Parathyroid adenoma (tissue), 2 donors: ENCODE data around the gene RHOBTB3.

Experiments used
- H2AFZ ChIP-seq: fragments of 300-600 bp; sonication (generic); one replicate; pipeline ENCODE4 v1.7.0; 2017; ENCODE audit warnings: antibody characterized with exemption, mild to moderate bottlenecking
- H3K27ac ChIP-seq: fragments of 300-600 bp; sonication (generic); one replicate; pipeline ENCODE4 v1.7.0; 2017
- H3K27me3 ChIP-seq: fragments of 300-600 bp; sonication (generic); one replicate; pipeline ENCODE4 v1.7.0; 2017; ENCODE audit warnings: low read length; ENCODE audit not compliant: control insufficient read depth, insufficient read depth
- H3K36me3 ChIP-seq: fragments of 300-600 bp; sonication (generic); one replicate; pipeline ENCODE4 v1.7.0; 2017; ENCODE audit warnings: low read length; ENCODE audit not compliant: control insufficient read depth, insufficient read depth
- H3K4me1 ChIP-seq: fragments of 300-600 bp; sonication (generic); one replicate; pipeline ENCODE4 v1.7.0; 2017; ENCODE audit warnings: control low read depth
- H3K4me2 ChIP-seq: fragments of 300-600 bp; sonication (generic); one replicate; pipeline ENCODE4 v1.7.0; 2017; ENCODE audit warnings: low read length
- H3K4me3 ChIP-seq: fragments of 300-600 bp; sonication (generic); one replicate; pipeline ENCODE4 v1.7.0; 2017; ENCODE audit warnings: low read depth, low read length
- H3K79me2 ChIP-seq: fragments of 300-600 bp; sonication (generic); one replicate; pipeline ENCODE4 v1.7.0; 2017; ENCODE audit warnings: control low read depth
- H3K9ac ChIP-seq: fragments of 300-600 bp; sonication (generic); one replicate; pipeline ENCODE4 v1.7.0; 2017; ENCODE audit warnings: mild to moderate bottlenecking
- H3K9me3 ChIP-seq: fragments of 300-600 bp; sonication (generic); one replicate; pipeline ENCODE4 v1.7.0; 2017; ENCODE audit warnings: low read length; ENCODE audit not compliant: control insufficient read depth
- TF ChIP-seq, protein P1 (sequence below): fragments of 300-600 bp; sonication (generic); IDR thresholded peaks from one replicate; pipeline ENCODE4 v1.7.0; 2017; ENCODE audit warnings: antibody characterized with exemption, mild to moderate bottlenecking
- donor health status: primary hyperparathyroidism.

Gene RHOBTB3

DNA sequence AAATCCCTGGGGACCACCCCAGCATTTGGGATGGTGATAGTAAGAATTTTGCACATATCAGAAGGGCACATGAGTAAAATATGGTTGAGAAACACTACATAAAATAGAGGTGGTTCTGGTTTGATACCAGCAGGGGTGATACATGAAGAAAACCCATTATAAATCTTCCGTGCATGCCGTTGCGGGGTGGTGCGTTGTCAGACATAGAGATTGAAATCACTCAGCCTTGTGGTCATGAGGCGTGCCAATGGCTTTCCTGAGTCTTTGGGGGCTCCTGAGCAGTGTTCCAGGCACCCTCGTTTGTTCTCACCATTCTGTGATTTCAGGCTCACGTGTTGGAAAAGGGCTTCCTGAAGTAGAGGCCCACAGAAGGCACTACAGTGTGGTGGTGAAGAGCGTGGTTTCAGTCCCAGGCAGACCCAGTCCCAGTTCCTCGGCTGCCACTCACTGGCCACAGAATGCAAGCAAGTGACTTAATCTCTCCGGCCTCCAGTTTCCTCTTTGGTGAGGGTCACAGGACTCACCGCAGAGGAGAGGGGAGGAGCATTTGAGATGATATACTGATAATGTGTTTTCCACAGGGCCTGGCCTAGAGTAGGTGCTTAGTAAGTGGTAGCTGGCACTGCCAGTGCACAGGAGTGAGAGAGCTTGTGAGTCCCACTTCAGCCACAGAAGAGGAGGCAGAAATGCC is 111.9 kb downstream of the RHOBTB3 start:
- H3K9me3 ChIP-seq: no peaks in the 10 kb centered on the region
- H3K4me3 ChIP-seq: no peak overlapping the region
- H3K4me2 ChIP-seq: peak overlapping the region; percentile 8
- peaks cover 8% of the 10 kb centered on the region for H3K4me1 ChIP-seq
- H3K79me2 ChIP-seq: no peaks in the 10 kb centered on the region
- H3K27ac ChIP-seq: peak overlapping the region; percentile 49
- H3K36me3 ChIP-seq: no peaks in the 10 kb centered on the region
- H2AFZ ChIP-seq: peak overlapping the region; percentile 79
- TF ChIP-seq, protein P1, sequence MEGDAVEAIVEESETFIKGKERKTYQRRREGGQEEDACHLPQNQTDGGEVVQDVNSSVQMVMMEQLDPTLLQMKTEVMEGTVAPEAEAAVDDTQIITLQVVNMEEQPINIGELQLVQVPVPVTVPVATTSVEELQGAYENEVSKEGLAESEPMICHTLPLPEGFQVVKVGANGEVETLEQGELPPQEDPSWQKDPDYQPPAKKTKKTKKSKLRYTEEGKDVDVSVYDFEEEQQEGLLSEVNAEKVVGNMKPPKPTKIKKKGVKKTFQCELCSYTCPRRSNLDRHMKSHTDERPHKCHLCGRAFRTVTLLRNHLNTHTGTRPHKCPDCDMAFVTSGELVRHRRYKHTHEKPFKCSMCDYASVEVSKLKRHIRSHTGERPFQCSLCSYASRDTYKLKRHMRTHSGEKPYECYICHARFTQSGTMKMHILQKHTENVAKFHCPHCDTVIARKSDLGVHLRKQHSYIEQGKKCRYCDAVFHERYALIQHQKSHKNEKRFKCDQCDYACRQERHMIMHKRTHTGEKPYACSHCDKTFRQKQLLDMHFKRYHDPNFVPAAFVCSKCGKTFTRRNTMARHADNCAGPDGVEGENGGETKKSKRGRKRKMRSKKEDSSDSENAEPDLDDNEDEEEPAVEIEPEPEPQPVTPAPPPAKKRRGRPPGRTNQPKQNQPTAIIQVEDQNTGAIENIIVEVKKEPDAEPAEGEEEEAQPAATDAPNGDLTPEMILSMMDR: peak; percentile 53
- H3K9ac ChIP-seq: no peak overlapping the region
- H3K27me3 ChIP-seq: no peaks in the 10 kb centered on the region

DNA sequence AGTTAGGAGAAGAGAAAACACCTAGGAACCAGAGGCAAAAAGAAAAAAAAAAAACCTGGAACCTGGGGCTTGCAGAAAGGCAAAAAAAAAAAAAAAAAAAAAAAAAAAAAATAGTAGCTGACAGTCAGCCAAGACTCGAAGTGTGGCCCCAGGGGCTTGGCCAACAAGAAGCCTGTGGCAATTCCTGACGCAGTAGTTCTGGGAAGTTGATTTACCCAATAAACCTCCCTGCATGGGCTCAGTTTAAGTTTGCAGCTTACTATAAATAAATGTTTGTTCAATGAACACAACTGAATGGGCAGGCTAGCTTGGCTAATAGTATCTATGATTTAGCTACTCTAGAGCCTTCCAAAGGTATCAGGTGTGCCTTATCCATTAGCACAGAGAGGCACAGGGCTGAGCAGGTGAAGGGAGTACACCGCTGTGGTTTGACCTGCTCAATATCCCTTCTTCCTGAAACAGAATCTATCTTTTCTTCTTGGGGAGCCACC is 112.6 kb downstream of the RHOBTB3 start:
- peaks cover 8% of the 10 kb centered on the region for H3K4me1 ChIP-seq
- H2AFZ ChIP-seq: peak overlapping the region; percentile 79
- no peak overlapping the region for H3K4me2 ChIP-seq
- H3K27ac ChIP-seq: peak overlapping the region; percentile 49
- no peaks in the 10 kb centered on the region for H3K36me3 ChIP-seq
- no peaks in the 10 kb centered on the region for H3K9me3 ChIP-seq
- H3K9ac ChIP-seq: no peak overlapping the region
- no peaks in the 10 kb centered on the region for H3K27me3 ChIP-seq
- TF ChIP-seq, protein P1: no peak
- H3K79me2 ChIP-seq: no peaks in the 10 kb centered on the region
- H3K4me3 ChIP-seq: no peak overlapping the region

DNA sequence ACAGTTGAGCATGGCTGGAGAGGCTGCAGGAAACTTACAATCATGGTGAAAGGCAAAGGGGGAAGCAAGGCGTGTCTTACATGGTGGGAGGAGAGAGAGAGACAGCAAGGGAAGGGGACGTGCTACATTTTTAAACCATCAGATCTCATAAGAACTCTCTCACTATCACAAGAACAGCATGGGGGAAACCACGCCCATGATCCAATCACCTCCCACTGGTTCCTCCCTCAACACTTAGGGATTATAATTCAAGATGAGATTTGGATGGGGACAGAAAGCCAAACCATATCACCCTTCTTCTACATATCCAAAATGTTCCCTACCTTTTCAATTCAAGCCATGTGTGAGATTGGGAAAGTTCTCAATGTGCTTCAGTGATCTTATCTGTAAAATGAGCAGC is 114.3 kb downstream of the RHOBTB3 start:
- Histone ChIP-seq H2AFZ (no peak overlapping the region), H3K9ac (no peak overlapping the region), H3K4me1 (peaks cover 8% of the 10 kb centered on the region), H3K4me3 (no peak overlapping the region), H3K36me3 (no peaks in the 10 kb centered on the region), H3K27me3 (no peaks in the 10 kb centered on the region), H3K79me2 (no peaks in the 10 kb centered on the region), H3K9me3 (no peaks in the 10 kb centered on the region), H3K27ac (no peak overlapping the region), H3K4me2 (no peak overlapping the region)
- TF ChIP-seq, protein P1: no peak
